SK-N-MC (cell line): ENCODE data around the gene KRT36.

ENCODE experiments used
- EZH2 ChIP-seq: fragments of 200-600 bp; sonication (generic); IDR thresholded peaks from one replicate; pipeline ENCODE4 v1.6.1; 2017; ENCODE audit warnings: antibody characterized with exemption
- FOXP2 ChIP-seq: optimal IDR thresholded peaks from 2 replicates; pipeline ENCODE3; 2011; ENCODE audit warnings: mild to moderate bottlenecking, moderate library complexity; ENCODE audit not compliant: insufficient read depth; ENCODE audit errors: extremely low read length, control extremely low read depth
- POLR2AphosphoS5 ChIP-seq: IDR thresholded peaks from 2 replicates; pipeline ENCODE4 v1.6.1; 2012; ENCODE audit warnings: mild to moderate bottlenecking, low read depth, low read length, borderline replicate concordance

DNA sequence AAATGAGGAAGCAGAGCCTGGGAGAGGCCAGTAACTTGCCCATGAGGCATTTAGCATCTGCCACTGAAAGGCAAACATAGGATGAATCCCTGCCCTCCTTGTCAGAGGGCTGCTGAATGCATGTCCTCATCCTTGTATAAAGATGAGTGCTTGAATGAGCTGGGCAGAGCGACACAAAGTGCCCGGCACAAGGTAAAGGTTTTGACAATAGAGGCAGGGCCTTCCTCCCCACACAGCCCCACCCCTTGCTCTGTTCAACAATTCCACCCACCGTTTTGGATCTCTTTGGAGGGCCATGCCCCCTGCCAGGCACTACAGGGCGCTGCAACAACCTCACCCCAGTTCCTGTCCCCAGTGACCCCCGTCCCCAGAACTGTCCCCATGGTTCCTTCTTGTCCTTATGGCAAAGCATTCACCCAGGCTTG lies 39.8 kb upstream of the KRT36 start:
- no peak for TF ChIP-seq POLR2AphosphoS5
- TF ChIP-seq EZH2, result no peak
- TF ChIP-seq FOXP2, result no peak
